Liver (tissue), 9 donors: Measurements from ENCODE around the gene PLCB4. TPM values are rescaled to one million over a fixed set of nuclear protein-coding genes. Genes with fewer than 3 reads are reported as not detected.

Experiments used
- DNase-seq: peaks from one replicate; pipeline ENCODE4 v3.0.0-alpha.2; 2017; ENCODE audit warnings: low spot score
- H3K27ac ChIP-seq, 2 donors: one replicate each; pipeline ENCODE4 v1.7.0; 2013; ENCODE audit warnings: inconsistent platforms in 2 of 2, low read length in 2 of 2, control low read depth in 1 of 2, low read depth in 1 of 2, mild to moderate bottlenecking in 1 of 2
- H3K27me3 ChIP-seq, 4 donors: one replicate each; pipeline versions ENCODE4 v1.6.1 to v1.7.0; 2013; ENCODE audit warnings: low read length in 3 of 4, inconsistent platforms in 1 of 4, mild to moderate bottlenecking in 1 of 4, moderate library complexity in 1 of 4; ENCODE audit not compliant: control insufficient read depth in 4 of 4, insufficient read depth in 4 of 4
- H3K36me3 ChIP-seq, 4 donors: one replicate each; pipeline versions ENCODE4 v1.6.1 to v1.7.0; 2013; ENCODE audit warnings: low read length in 3 of 4, mild to moderate bottlenecking in 3 of 4, low read depth in 1 of 4, moderate library complexity in 1 of 4; ENCODE audit not compliant: control insufficient read depth in 4 of 4, insufficient read depth in 3 of 4
- H3K4me1 ChIP-seq, 4 donors: one replicate each; pipeline versions ENCODE4 v1.6.1 to v1.7.0; 2013; ENCODE audit warnings: low read length in 3 of 4, mild to moderate bottlenecking in 3 of 4, moderate library complexity in 1 of 4; ENCODE audit not compliant: control insufficient read depth in 4 of 4, insufficient read depth in 4 of 4
- H3K4me3 ChIP-seq, 3 donors: one replicate each; pipeline versions ENCODE4 v1.6.1 to v1.7.0; 2013; ENCODE audit warnings: low read length in 3 of 3, control low read depth in 1 of 3, low read depth in 1 of 3, mild to moderate bottlenecking in 1 of 3
- H3K9ac ChIP-seq, 2 donors: one replicate each; pipeline ENCODE4 v1.7.0; 2013; ENCODE audit warnings: low read length in 2 of 2, mild to moderate bottlenecking in 2 of 2, moderate library complexity in 2 of 2, control low read depth in 1 of 2, low read depth in 1 of 2
- H3K9me3 ChIP-seq, 4 donors: one replicate each; pipeline versions ENCODE4 v1.6.1 to v1.7.0; 2013; ENCODE audit warnings: low read length in 3 of 4; ENCODE audit not compliant: control insufficient read depth in 4 of 4
- ATF3 ChIP-seq: IDR thresholded peaks from 2 replicates; pipeline ENCODE4 v1.6.1; 2016; ENCODE audit warnings: antibody characterized with exemption
- EGR1 ChIP-seq, 2 donors: IDR thresholded peaks; 2 replicates each; pipeline ENCODE4 v1.6.1; 2016 to 2018; ENCODE audit warnings: antibody characterized with exemption in 2 of 2, low read depth in 2 of 2
- GABPA ChIP-seq, 2 donors: IDR thresholded peaks in 1 of 2; conservative IDR thresholded peaks in 1 of 2; 2 replicates each; pipeline ENCODE4 v1.6.1; 2016; ENCODE audit warnings: antibody characterized with exemption in 2 of 2, mild to moderate bottlenecking in 1 of 2, moderate library complexity in 1 of 2
- HNF4A ChIP-seq, 2 donors: conservative IDR thresholded peaks; 2 replicates each; pipeline ENCODE4 v1.6.1; 2016; ENCODE audit warnings: antibody characterized with exemption in 2 of 2, mild to moderate bottlenecking in 2 of 2
- HNF4G ChIP-seq: IDR thresholded peaks from 2 replicates; pipeline ENCODE4 v1.6.1; 2016; ENCODE audit warnings: antibody characterized with exemption
- JUND ChIP-seq, 2 donors: IDR thresholded peaks; 2 replicates each; pipeline ENCODE4 v1.6.1; 2016; ENCODE audit warnings: antibody characterized with exemption in 2 of 2
- MAX ChIP-seq: IDR thresholded peaks from 2 replicates; pipeline ENCODE4 v1.6.1; 2016; ENCODE audit warnings: antibody characterized with exemption
- NR2F2 ChIP-seq: IDR thresholded peaks from 2 replicates; pipeline ENCODE4 v1.6.1; 2016; ENCODE audit warnings: antibody characterized with exemption
- RAD21 ChIP-seq, 2 donors: IDR thresholded peaks; 2 replicates each; pipeline ENCODE4 v1.6.1; 2016; ENCODE audit warnings: antibody characterized with exemption in 2 of 2, mild to moderate bottlenecking in 2 of 2
- REST ChIP-seq: IDR thresholded peaks from 2 replicates; pipeline ENCODE4 v1.6.1; 2016; ENCODE audit warnings: antibody characterized with exemption, mild to moderate bottlenecking
- RXRA ChIP-seq, 2 donors: IDR thresholded peaks; 2 replicates each; pipeline ENCODE4 v1.6.1; 2017 to 2018; ENCODE audit warnings: antibody characterized with exemption in 2 of 2, mild to moderate bottlenecking in 1 of 2
- SP1 ChIP-seq: IDR thresholded peaks from 2 replicates; pipeline ENCODE4 v1.6.1; 2018; ENCODE audit warnings: antibody characterized with exemption, mild to moderate bottlenecking
- TAF1 ChIP-seq: conservative IDR thresholded peaks from 2 replicates; pipeline ENCODE4 v1.6.1; 2016; ENCODE audit warnings: antibody characterized with exemption, mild to moderate bottlenecking
- YY1 ChIP-seq: IDR thresholded peaks from 2 replicates; pipeline ENCODE4 v1.6.1; 2016; ENCODE audit warnings: antibody characterized with exemption, mild to moderate bottlenecking
- WGBS: extraction: QIAGEN DNeasy Blood & Tissue Kit; methylation state at CpG from one replicate; pipeline ENCODE4 v1.1.7; 2013; 5-methylcytosine and 5-hydroxymethylcytosine counted together
- polyA plus RNA-seq, 2 donors: library from polyadenylated mRNA; stranded (reverse) in 1 of 2; unstranded in 1 of 2; fragments of 200-250 nt in 1 of 2; fragments of >200 nt in 1 of 2; fragmentation: Nextera tagmentation in 1 of 2; extraction: Ambion mirVana in 1 of 2; gene quantifications; one replicate each; pipeline versions ENCODE4 v1.2.1 to v1.2.3, GENCODE V29; 2013 to 2015
- total RNA-seq, 2 donors: library from RNA; depleted of rRNA; stranded (reverse); fragments of >200 nt; gene quantifications; one replicate each; pipeline ENCODE4 v1.2.3, GENCODE V29; 2014
- TF ChIP-seq, protein P1 (sequence below): fragments of 150-350 bp; IDR thresholded peaks from 2 replicates; pipeline ENCODE4 v1.5.1; 2017; ENCODE audit warnings: improper control_type of control experiment, low read depth, low read length; ENCODE audit not compliant: missing input control
- TF ChIP-seq, protein P2 (sequence below): IDR thresholded peaks from 2 replicates; pipeline ENCODE4 v1.6.1; 2016; ENCODE audit warnings: antibody characterized with exemption
- donor health status: healthy.
- donor health status: healthy.
- donor health status: healthy.
- donor health status: healthy.
- donor health status: healthy.

The PLCB4 gene
- total and polyA plus RNA-seq, 4 donors: 0.14 to 0.67 (median 0.30) TPM

DNA sequence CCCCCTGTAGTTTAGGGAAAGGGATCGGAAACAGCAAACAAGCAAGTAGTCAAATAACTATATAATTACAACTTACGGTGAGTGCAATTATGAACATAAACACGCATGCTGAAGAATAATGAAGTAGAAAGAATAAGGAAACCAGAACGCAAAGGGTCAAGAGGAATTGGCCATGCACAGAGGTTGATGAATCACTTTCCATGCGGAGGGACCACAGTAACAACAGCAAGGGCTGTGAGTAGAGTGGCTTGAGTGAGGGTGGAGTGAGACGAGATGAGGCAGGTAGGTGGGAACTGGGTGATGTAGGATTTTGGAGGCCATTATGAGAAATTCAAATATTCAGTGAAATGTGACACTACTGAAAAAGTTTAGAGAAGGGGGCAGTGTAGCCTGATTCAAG, 333.3 kb downstream of the PLCB4 start:
- Histone ChIP-seq H3K36me3 (no peaks in the 10 kb centered on the region), H3K9ac (no peak overlapping the region), H3K9me3 (no peaks in the 10 kb centered on the region), H3K4me3 (no peak overlapping the region), H3K27me3 (peaks cover 0 to 3% (median 0%) of the 10 kb centered on the region in 4 donors), H3K4me1 (no peaks in the 10 kb centered on the region), H3K27ac (no peak overlapping the region)
- WGBS: 90% methylated on average over 6 of the region's 6 CpGs
- TF ChIP-seq NR2F2 (no peak), RAD21 (IDR thresholded peaks at IDR 0.05) (no peak), TAF1 (no peak), ATF3 (no peak), HNF4A (conservative IDR thresholded peaks at IDR 0.05) (no peak), RXRA (IDR thresholded peaks at IDR 0.05) (no peak), YY1 (no peak), REST (no peak), SP1 (no peak), JUND (IDR thresholded peaks at IDR 0.05) (no peak), MAX (no peak), GABPA (IDR thresholded peaks at IDR 0.05 in 1 of 2, conservative IDR thresholded peaks at IDR 0.05 in 1 of 2) (no peak), HNF4G (no peak)
- TF ChIP-seq, protein P1, sequence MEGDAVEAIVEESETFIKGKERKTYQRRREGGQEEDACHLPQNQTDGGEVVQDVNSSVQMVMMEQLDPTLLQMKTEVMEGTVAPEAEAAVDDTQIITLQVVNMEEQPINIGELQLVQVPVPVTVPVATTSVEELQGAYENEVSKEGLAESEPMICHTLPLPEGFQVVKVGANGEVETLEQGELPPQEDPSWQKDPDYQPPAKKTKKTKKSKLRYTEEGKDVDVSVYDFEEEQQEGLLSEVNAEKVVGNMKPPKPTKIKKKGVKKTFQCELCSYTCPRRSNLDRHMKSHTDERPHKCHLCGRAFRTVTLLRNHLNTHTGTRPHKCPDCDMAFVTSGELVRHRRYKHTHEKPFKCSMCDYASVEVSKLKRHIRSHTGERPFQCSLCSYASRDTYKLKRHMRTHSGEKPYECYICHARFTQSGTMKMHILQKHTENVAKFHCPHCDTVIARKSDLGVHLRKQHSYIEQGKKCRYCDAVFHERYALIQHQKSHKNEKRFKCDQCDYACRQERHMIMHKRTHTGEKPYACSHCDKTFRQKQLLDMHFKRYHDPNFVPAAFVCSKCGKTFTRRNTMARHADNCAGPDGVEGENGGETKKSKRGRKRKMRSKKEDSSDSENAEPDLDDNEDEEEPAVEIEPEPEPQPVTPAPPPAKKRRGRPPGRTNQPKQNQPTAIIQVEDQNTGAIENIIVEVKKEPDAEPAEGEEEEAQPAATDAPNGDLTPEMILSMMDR: no peak
- TF ChIP-seq, protein P2, sequence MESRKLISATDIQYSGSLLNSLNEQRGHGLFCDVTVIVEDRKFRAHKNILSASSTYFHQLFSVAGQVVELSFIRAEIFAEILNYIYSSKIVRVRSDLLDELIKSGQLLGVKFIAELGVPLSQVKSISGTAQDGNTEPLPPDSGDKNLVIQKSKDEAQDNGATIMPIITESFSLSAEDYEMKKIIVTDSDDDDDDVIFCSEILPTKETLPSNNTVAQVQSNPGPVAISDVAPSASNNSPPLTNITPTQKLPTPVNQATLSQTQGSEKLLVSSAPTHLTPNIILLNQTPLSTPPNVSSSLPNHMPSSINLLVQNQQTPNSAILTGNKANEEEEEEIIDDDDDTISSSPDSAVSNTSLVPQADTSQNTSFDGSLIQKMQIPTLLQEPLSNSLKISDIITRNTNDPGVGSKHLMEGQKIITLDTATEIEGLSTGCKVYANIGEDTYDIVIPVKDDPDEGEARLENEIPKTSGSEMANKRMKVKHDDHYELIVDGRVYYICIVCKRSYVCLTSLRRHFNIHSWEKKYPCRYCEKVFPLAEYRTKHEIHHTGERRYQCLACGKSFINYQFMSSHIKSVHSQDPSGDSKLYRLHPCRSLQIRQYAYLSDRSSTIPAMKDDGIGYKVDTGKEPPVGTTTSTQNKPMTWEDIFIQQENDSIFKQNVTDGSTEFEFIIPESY: no peak
- no peak for DNase-seq

DNA sequence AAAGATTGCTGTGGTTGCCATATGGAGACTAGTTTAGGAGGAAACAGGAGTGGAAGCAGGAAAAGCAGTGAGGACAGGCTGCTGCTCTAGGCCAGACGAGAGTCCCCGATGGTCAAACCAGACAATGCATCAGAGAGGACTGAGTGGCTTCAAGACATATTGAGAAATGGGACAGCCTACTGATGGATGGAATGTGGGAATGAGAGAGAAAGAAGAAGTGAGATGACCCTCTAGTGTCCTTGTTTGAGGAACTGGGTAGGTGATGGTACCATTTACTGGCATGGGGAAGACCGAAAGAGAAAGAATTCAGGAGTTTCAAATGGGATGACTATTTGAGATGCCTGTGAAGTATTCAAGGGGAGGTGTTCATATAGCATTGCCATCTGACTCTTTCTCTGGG, 333.7 kb downstream of the PLCB4 start:
- no peak for DNase-seq
- Histone ChIP-seq H3K4me3 (no peak overlapping the region), H3K27me3 (peaks cover 0 to 3% (median 0%) of the 10 kb centered on the region in 4 donors), H3K9me3 (no peaks in the 10 kb centered on the region), H3K4me1 (no peaks in the 10 kb centered on the region), H3K9ac (no peak overlapping the region), H3K36me3 (no peaks in the 10 kb centered on the region), H3K27ac (no peak overlapping the region)
- 94% methylated on average over 3 of the region's 3 CpGs for WGBS
- TF ChIP-seq RXRA (IDR thresholded peaks at IDR 0.05): no peak
- TF ChIP-seq YY1: no peak
- no peak for TF ChIP-seq EGR1 (IDR thresholded peaks at IDR 0.05; ENCODE audit: low read depth in 2 of 2)
- no peak for TF ChIP-seq JUND (IDR thresholded peaks at IDR 0.05)
- TF ChIP-seq, protein P1: no peak
- no peak for TF ChIP-seq REST
- TF ChIP-seq, protein P2: no peak
